Measurements from ENCODE around the gene S1PR1. TPM values are rescaled to one million over a fixed set of nuclear protein-coding genes. Genes with fewer than 3 reads are reported as not detected.

The S1PR1 gene
- polyA plus RNA-seq, 5 donors = 149 to 185 (median 181) TPM

DNA sequence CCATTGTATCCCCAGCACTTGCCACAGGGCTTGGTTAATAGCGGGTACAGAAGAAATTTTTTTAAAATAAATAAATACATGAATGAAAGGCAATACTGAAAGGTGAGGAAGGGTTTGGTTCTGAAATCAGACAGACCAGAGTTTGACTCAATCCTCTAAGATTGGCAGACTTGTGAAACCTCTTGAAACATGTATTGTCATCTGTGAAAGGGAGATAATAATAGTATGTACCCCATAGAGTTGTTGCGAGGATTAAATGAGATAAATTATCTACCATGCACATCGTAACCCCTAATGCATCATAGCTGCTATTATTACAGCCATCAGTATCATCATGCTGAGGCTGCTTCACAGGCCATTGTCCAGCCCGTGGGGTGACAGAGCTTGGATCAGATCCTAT is 41.4 kb downstream of the S1PR1 start:
- DNase-seq = no peak

DNA sequence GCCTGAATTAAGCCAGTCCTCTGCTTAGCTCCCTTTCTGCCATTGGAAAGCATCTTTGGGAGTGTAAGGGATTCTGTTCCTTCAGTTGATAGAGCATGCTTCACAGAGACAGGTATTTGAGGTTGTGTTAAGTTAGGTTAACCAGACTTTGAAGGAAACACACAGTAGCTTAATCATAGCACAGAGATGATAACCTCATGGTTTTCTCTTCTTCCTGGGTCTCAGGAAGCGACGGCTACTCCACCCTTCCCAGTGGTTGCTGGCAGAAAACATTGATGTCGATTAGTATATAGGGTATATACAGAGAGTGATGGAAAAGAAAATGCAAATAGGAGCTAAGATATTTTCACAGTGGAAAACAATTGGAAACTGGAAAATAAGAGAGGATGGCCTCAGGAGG is 42.0 kb downstream of the S1PR1 start:
- DNase-seq = no peak

DNA sequence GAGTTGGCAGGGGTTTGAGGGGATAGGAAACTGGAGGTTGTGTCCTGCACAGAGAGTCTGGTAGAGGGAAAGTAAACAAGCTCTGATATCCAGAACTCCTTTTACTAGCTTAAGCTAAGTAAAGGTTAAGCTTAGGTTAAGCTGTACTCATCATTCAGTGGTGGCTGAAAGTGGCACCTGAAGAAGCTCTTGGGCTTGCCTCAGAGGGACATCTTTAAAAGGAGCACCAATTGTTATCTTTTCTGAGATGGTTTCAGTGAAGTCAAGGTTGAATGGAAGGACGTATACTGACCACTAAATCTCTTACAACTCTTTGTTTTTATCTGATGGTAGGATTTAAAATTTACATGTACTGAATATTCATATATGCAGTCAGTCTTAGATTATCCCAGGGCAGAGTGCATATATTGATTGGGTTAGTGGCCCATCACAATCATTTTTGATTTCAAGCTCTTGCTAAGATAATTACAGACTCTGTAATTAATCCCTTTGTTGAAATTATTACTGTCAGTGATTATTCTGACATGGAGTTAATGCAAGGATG is 43.3 kb downstream of the S1PR1 start:
- no peak for DNase-seq

DNA sequence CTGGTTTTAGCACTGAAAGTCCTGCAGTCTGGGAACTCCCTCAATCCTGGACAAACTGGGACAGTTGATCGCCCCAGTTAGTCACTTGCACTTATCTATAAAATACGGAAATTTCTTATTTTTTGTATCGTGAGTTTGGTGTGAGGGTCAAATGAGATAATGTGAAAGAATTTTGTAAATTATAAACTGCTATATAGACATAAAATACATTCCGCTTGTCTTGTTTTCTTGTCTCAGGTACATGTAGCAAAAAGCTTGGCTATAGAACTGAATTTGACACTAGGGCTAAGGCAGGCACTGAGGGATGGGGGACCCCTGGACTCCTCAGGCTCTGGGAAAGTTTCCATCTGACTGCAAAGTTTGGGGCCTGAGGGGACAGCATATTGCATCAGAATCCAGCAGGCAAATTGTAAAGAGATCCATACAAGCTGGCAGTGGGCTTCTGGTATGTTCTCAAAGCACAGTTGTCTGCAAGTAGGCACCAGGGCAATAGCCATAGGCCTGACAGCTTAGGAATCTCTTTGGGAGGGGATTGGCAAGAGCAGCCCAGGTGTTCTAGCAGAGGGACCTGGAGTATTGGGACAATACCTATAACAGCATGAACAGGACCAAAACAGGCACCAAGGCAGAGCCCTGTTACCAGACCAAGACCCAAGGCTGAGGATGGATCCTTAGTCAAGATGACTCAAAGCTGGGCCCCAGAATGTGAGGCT is 44.3 kb downstream of the S1PR1 start:
- no peak for DNase-seq

DNA sequence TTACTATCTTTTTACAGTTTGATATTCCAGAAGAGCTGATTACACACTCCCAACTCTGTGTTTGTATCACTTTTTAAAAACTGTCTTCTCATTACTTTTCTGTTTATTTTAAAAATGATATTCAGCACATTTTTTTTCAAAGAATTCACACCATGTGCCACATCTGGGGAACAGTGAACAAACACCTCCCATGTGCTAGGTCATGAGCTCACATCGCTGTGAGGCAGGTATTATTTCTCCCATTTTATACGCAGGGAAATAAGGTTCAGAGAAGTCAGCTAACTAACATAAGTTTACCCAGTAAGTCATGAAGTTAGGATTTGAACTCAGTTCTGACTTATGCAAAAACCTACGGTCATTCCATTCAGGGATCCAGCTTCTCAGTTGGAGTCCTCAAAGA is 44.9 kb downstream of the S1PR1 start:
- no peak for DNase-seq

DNA sequence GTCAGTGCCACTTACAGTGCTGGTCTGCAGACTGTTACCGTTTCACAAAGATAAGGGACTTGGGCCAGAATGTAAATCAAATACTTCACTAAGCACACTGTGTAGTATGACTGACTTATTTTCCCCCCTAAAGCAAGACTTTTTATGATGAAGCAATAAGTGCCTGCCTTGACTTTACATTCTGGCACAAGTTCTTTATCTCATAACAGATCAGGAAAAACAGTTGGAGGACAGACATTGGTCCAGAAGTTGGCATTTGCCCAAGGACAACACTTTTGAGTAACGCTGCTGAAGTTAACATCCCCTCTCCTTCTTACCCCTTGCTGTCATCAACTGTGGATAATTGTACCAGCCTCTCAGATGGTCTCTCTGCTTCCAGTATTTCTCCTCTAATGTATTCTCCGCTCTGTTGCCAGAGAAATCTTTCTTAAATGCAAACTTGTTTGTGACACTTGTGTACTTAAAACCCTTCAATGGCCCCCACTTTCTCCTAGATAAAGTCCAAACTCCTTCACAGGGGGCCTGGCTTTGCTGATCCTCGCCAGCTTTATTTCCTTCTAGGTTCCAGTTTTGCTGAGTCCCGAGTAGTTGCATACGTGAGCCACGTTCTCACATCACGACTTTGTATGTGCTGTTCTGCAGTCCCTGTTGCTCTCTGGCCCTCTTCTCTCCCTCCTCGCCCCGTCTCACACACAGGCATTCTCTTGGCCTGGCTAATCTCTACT is 45.7 kb downstream of the S1PR1 start:
- peak; percentile 40 to 47 for DNase-seq

DNA sequence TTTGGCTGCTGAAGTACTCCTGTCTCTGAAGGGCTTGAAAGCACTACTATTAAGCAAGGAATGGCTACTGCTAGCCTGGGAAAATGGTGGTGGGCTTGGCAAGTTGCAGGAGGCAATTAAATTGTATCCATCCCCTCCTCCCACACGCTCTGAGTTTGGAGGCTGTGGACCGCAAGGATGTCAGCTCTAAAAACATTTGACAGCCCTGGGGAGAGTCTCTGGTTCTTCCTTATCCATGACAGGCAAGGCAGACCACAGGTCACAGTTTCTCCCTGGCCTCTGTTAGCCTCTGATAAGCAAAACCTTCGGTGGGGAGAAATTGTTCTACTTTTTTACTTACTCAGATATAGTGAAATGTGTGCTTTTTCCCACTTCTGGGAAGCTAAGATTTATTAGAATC is 46.6 kb downstream of the S1PR1 start:
- no peak for DNase-seq

DNA sequence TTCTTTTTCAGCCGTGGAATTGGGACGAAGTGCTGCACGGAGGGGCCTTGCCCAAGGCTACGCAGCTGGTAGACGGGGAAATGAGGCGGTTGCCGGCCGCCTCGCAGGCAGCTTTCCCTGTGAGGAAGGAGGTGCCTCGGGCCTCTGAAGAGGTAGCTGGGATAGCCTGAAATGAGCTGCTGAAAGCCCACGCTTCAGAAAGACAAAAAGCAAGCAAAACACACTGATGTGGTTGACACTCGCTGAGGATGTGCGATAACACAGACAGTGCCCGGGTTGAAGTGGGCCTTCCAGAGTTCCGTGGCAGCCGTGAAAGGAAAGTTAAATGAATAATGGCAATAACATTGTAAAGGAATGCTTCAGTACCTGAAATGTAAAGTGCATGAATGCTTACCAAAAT is 47.2 kb downstream of the S1PR1 start:
- no peak for DNase-seq

DNA sequence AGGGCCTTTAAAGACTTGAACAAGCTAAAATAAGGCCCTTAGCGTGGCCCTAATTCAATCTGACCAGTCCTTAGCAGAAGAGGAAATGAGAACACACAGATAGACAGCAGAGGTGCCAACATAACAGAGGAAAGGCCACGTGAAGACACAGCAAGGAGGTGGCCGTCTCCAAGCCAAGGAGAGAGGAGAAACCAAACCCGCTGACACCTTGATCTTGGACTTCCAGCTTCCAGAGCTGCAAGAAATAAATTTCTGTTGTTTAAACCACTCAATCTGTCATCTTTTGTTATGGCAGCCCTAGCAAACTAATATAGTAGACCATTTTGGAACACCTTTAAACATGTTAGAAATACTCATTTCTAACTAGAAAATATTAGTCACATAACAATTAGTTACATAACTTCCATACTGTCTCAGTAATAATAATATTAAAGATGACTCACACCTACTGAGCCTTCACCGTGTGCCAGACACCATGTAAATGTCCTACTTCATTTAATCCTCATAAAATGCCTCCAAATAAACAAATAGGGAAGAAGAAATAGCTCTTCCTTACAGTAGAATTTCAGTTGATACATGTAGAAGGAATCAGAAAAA is 47.9 kb downstream of the S1PR1 start:
- DNase-seq = no peak

DNA sequence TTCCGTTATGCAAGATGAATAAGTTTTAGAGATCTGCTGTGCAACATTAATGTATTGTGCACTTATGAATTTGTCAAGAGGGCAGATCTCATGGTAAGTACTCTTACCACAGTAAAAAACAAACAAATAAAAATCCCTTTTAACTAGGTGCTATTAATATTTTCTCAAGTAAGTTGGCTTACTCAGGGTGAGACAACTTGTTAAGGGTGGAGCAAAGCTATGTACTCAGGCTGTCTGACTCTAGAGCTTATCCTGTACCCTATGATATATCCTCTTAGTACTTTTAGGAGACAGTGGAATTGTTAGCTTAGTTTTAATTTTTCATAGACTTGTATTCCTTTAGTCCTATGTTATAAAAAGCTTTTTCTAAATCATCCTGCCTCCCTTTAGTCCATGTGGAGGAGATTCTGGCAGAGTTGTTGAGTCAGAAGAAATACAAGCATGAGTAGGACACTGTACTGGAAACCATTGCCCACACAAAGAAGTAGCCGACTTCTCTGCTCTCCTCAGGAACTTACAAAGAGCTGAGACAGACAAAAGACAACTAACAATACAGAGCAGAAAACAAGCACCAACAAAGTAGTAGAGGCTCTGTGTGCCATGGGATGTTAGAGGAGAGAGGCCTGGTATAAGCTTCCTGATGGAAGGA is 49.2 kb downstream of the S1PR1 start:
- no peak for DNase-seq

DNA sequence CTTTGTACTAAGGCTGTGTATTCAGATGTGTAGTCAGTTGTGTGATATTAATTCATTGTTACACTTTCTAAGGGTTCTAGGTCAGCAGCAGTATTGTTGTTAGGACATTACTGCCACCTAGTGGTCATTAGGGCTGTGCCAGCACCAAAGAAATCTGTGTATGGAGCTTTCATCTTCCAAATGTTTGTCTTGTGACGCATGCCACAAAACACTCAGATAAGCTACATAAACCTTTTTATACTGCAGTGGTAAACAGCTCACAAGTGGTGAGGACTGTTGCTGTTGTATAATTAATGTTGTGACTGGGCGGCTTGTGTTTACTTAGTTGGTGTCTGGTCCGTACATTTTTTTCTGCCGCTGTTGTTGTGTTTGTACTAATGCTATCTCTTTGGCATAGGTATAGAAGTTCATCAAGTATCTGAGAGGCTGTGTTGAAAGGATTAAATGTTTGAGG is 51.7 kb downstream of the S1PR1 start:
- DNase-seq = peak; percentile 77 to 85

DNA sequence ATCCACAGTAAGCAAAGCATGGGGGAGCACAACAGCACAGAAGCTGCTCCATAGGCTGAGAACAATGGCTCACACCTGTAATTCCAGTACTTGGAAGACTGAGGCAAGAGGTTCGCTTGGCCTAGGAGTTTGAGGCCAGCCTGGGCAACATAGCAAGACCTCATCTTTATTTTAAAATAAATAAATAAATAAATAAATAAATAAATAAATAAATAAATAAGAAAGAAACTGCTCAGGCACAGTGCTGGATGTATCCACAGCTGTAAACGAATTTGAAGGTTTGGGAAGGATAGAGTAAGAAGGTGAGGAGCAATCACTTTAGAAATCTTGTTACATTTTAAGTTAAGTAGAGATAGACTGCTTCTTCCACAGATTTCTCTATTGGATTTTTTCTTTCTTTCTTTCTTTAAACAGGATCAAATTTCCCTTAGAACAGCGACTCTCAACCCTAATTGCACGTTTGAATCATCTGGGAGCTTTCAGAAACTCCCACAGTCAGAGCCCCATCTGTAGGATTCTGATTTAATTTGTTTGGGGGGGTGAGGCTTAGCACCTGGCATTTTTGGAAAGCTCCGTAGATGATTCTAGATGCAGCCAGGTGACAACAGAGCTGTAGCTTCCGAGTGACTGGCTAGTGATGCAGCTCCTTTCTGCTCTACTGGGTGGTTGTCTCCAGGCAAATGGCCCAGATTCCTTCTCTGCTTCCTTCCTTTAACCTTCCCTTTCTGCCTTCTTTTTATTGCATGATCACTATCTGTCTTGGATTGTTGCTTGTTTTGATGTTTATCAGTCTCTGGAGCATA is 53.5 kb downstream of the S1PR1 start:
- no peak for DNase-seq

Other genes starting within 250 kb of the S1PR1 start
- gene DPH5, start 211.2 kb upstream of the S1PR1 start, polyA plus RNA-seq (ENCODE audit: insufficient read depth in 1 of 5, insufficient read length in 5 of 5, low replicate concordance in 1 of 5) = 10 to 100 TPM; 62.7 to 79.5 (median 73.8) TPM